Activated naive CD8-positive, alpha-beta T cell treated with anti-CD3 and anti-CD28 coated beads for 36 hours (primary cell): ENCODE data around the gene TSPAN12. TPM values are rescaled to one million over a fixed set of nuclear protein-coding genes. Genes with fewer than 3 reads are reported as not detected.
"Not testable (repeated sequence)": the region's sequence is repeated elsewhere in the genome, so short reads cannot be mapped to it uniquely, and the experiment has no call there.

ENCODE experiments used
- DNase-seq: peaks from one replicate; pipeline ENCODE4 v3.0.0; 2021
- H3K27ac Mint-ChIP-seq: one replicate; pipeline ENCODE4 v1.8.0; 2022; ENCODE audit warnings: mild to moderate bottlenecking, moderate library complexity, mixed read lengths
- H3K27me3 Mint-ChIP-seq: one replicate; pipeline ENCODE4 v1.8.0; 2022; ENCODE audit warnings: mild to moderate bottlenecking, mixed read lengths
- H3K36me3 Mint-ChIP-seq: one replicate; pipeline ENCODE4 v1.8.0; 2021; ENCODE audit warnings: mild to moderate bottlenecking, mixed read lengths
- H3K4me1 Mint-ChIP-seq: one replicate; pipeline ENCODE4 v1.8.0; 2021; ENCODE audit warnings: mixed read lengths
- H3K4me3 Mint-ChIP-seq: one replicate; pipeline ENCODE4 v1.8.0; 2022; ENCODE audit warnings: mild to moderate bottlenecking, moderate library complexity, mixed read lengths
- H3K9me3 Mint-ChIP-seq: one replicate; pipeline ENCODE4 v1.8.0; 2022; ENCODE audit warnings: mixed read lengths
- total RNA-seq, 2 experiments: library from RNA; stranded (reverse); gene quantifications; one replicate each; pipeline ENCODE4 v1.2.3, GENCODE V29; 2021

Gene TSPAN12
- total RNA-seq, 2 experiments from 2014 or later: not detected

GRCh38 chr7:120799813-120800475 is 58.0 kb downstream of the TSPAN12 start:
- no peak for DNase-seq
- H3K4me3 Mint-ChIP-seq: no peak overlapping the region
- H3K4me1 Mint-ChIP-seq: no peaks in the 10 kb centered on the region
- no peak overlapping the region for H3K27ac Mint-ChIP-seq
- H3K9me3 Mint-ChIP-seq: no peaks in the 10 kb centered on the region
- peaks cover 13% of the 10 kb centered on the region for H3K27me3 Mint-ChIP-seq
- H3K36me3 Mint-ChIP-seq: no peaks in the 10 kb centered on the region

- no peaks in the 10 kb centered on the region for H3K9me3 Mint-ChIP-seq
- H3K4me1 Mint-ChIP-seq: no peaks in the 10 kb centered on the region
- no peak overlapping the region for H3K4me3 Mint-ChIP-seq
- H3K27me3 Mint-ChIP-seq: peaks cover 16% of the 10 kb centered on the region
- H3K36me3 Mint-ChIP-seq: no peaks in the 10 kb centered on the region
- no peak for DNase-seq
- no peak overlapping the region for H3K27ac Mint-ChIP-seq
Measured at GRCh38 chr7:120799147-120799546, 58.8 kb downstream of the TSPAN12 start.

DNA sequence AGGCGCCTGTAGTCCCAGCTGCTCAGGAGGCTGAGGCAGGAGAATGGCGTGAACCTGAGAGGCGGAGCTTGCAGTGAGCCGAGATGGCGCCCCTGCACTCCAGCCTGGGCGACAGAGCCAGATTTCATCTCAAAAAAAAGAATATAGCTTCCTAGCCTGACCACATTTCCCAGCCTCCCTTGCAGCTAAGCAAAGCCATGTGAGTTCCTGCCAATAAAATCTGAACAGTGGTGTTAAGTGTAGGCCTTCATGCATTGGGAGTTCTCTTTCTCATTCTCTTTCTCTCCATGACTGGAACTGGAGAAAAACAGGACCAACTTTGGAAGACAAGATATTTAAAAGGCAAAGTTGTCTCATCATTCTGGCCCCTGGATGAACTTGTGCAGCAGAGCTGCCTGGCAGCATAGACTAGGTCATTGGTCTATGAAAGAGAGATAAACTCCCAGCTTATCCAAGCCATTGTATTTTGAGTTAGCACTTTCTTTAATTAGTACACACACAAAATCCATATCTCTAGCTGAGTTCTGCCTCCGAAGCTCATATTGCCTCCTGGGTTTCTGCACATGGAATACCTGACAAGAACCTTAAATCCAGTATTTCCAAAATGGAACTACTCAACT is 60.8 kb downstream of the TSPAN12 start:
- Mint-ChIP-seq H3K36me3 (no peaks in the 10 kb centered on the region), H3K4me1 (no peaks in the 10 kb centered on the region), H3K27ac (no peak overlapping the region), H3K9me3 (no peaks in the 10 kb centered on the region), H3K27me3 (peaks cover 12% of the 10 kb centered on the region), H3K4me3 (no peak overlapping the region)
- no peak for DNase-seq

DNA sequence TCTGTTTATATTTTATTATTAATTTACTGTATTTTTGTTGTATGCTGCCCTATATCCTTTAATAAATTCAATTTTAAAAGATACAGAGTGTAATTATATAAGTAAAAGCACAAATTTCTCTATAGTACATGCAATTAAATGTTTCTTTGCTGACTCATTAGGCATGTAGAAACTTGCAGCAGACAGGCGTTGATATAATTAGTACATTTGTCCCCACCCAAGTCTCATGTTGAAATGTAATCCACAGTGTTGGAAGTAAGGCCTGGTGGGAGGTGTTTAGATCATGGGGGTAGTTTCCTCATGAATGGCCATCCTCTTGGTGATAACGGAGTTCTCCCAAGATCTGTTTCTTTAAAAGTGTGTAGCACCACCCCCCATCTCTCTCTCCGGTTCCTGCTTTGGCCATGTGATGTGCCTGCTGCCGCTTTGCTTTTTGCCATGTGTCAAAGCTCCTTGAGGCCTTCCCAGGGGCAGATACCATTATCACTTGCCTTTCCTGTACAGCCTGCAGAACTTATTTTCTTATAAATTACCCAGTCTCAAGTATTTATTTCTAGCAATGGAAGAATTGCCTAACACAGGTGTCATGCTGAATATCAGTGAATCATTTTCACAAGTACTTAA is 63.7 kb downstream of the TSPAN12 start:
- no peak overlapping the region for H3K27ac Mint-ChIP-seq
- H3K27me3 Mint-ChIP-seq: peaks cover 5% of the 10 kb centered on the region
- no peaks in the 10 kb centered on the region for H3K36me3 Mint-ChIP-seq
- no peaks in the 10 kb centered on the region for H3K9me3 Mint-ChIP-seq
- DNase-seq: no peak
- no peak overlapping the region for H3K4me3 Mint-ChIP-seq
- no peaks in the 10 kb centered on the region for H3K4me1 Mint-ChIP-seq

- DNase-seq: no peak
- H3K9me3 Mint-ChIP-seq: no peaks in the 10 kb centered on the region
- H3K4me3 Mint-ChIP-seq: no peak overlapping the region
- H3K27ac Mint-ChIP-seq: no peak overlapping the region
- peaks cover 3% of the 10 kb centered on the region for H3K27me3 Mint-ChIP-seq
- no peaks in the 10 kb centered on the region for H3K36me3 Mint-ChIP-seq
- H3K4me1 Mint-ChIP-seq: no peaks in the 10 kb centered on the region
Measured at GRCh38 chr7:120793213-120793936, 64.6 kb downstream of the TSPAN12 start.

- Mint-ChIP-seq H3K4me3 (no peak overlapping the region), H3K4me1 (no peaks in the 10 kb centered on the region), H3K36me3 (no peaks in the 10 kb centered on the region), H3K9me3 (no peaks in the 10 kb centered on the region), H3K27me3 (peaks cover 3% of the 10 kb centered on the region), H3K27ac (no peak overlapping the region)
- DNase-seq: no peak
Measured at GRCh38 chr7:120792861-120793130, 65.1 kb downstream of the TSPAN12 start.

DNA sequence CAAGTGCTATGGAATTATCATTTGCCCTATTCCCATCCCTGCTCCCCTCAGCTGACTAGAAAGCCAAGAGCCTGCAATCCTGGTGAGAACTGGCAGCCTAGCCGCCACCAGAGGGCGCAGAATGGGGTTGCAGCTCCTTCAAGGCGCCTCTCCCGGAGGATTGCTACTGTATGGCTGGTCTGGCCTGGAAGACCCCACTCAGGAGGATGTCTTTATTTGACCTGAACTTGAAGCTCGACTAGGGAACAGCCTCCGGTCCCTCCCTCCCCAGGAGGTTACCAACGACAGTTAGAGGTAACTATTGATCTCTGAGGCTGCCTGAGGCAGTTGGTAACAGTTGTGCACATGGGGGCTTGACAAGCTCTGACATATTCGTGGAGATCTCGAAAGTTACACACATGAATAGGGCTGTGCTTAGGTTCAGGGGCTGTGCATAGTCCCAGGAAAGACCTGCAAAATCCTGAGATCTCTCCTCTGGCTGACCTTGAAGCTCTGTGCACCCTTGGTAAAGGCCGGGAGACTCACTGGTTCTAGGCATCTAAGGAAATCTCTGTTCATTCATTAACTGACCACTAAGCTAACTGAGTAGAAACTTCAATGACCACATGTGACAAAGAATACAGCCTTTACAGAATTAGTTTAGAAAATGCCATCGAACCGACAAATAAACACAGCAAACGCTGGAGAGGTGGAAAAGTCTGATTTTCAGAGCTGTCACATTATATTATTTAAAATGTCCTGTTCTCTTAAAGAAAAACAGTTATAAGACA is 65.7 kb downstream of the TSPAN12 start:
- no peak overlapping the region for H3K27ac Mint-ChIP-seq
- H3K27me3 Mint-ChIP-seq: peaks cover 3% of the 10 kb centered on the region
- no peaks in the 10 kb centered on the region for H3K9me3 Mint-ChIP-seq
- no peak overlapping the region for H3K4me3 Mint-ChIP-seq
- peak; percentile 53 for DNase-seq
- H3K36me3 Mint-ChIP-seq: no peaks in the 10 kb centered on the region
- H3K4me1 Mint-ChIP-seq: no peaks in the 10 kb centered on the region

- Mint-ChIP-seq H3K27me3 (no peaks in the 10 kb centered on the region), H3K36me3 (no peaks in the 10 kb centered on the region), H3K27ac (no peak overlapping the region), H3K4me1 (no peaks in the 10 kb centered on the region), H3K4me3 (no peak overlapping the region), H3K9me3 (no peaks in the 10 kb centered on the region)
- no peak for DNase-seq
Measured at GRCh38 chr7:120785095-120785494, 72.8 kb downstream of the TSPAN12 start.

DNA sequence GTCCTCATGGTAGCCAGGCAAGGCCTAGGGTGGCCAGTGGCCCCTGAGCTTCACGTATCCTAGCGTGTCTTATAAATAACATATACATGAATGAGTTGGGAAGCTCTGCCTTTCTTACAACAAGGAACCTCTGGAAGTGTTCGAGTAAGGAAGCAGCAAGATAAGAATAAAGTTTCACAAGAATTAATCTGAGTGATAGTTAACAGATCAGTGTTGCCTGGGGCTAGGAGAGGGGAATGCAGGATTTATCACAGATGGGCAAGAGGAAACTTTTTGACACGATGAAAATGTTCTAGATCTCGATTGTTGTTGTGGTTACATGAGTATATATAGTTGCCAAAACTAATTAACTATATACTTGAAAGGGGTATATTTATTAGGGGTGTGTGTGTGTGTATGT is 74.2 kb downstream of the TSPAN12 start:
- no peak for DNase-seq
- Mint-ChIP-seq H3K4me3 (no peak overlapping the region), H3K36me3 (no peaks in the 10 kb centered on the region), H3K4me1 (no peaks in the 10 kb centered on the region), H3K9me3 (no peaks in the 10 kb centered on the region), H3K27me3 (no peaks in the 10 kb centered on the region), H3K27ac (no peak overlapping the region)

- H3K4me3 Mint-ChIP-seq: no peak overlapping the region
- H3K27me3 Mint-ChIP-seq: no peaks in the 10 kb centered on the region
- no peak for DNase-seq
- no peaks in the 10 kb centered on the region for H3K36me3 Mint-ChIP-seq
- no peaks in the 10 kb centered on the region for H3K9me3 Mint-ChIP-seq
- no peak overlapping the region for H3K27ac Mint-ChIP-seq
- H3K4me1 Mint-ChIP-seq: no peaks in the 10 kb centered on the region
Measured at GRCh38 chr7:120783273-120783672, 74.7 kb downstream of the TSPAN12 start.

DNA sequence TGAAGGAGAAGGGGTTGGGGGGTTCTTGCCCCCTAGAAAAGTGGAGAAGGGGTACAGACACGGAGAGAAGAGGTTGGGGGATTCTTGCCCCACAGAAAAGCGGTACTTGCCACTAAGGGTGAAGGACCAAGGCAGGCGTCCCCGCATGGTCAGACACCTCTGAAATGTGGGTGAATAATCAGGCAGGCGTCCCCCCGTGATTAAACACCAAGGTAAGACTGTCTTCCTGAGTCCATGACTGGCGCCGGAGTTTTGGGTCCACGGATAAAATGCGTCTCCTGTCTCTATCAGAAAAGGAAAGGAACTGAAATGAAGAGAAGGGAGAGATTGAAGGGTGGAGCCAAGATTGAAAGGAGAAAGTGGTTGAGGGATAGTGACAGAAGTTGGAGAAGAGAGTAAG is 76.0 kb downstream of the TSPAN12 start:
- H3K27ac Mint-ChIP-seq, H3K27me3 Mint-ChIP-seq, H3K4me3 Mint-ChIP-seq, H3K9me3 Mint-ChIP-seq, DNase-seq, H3K36me3 Mint-ChIP-seq, H3K4me1 Mint-ChIP-seq: not testable (repeated sequence)

- Mint-ChIP-seq H3K4me1 (no peaks in the 10 kb centered on the region), H3K27ac (no peak overlapping the region), H3K36me3 (no peaks in the 10 kb centered on the region), H3K27me3 (no peaks in the 10 kb centered on the region), H3K9me3 (no peaks in the 10 kb centered on the region), H3K4me3 (no peak overlapping the region)
- no peak for DNase-seq
Measured at GRCh38 chr7:120780938-120781337, 77.0 kb downstream of the TSPAN12 start.

DNA sequence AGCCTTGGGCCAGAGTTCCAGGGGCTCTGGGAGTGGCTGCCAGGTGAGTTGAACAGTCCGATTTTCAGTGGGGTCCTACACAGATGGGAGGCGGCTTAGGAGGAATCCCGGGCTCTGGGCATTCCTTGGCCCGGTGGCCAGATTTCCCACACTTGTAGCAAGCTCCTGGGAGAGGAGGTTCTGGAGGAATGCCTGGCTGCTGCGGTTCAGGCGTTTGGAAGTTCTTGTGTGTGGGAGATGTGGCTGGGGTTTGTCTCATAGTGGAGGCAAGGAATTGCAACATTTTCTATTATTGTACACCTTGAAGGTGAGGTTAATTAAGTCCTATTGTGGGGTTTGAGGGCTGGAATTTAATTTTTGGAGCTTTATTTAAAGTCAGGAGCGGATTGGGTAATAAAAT is 77.5 kb downstream of the TSPAN12 start:
- H3K27me3 Mint-ChIP-seq, H3K27ac Mint-ChIP-seq, DNase-seq, H3K36me3 Mint-ChIP-seq, H3K4me1 Mint-ChIP-seq, H3K9me3 Mint-ChIP-seq, H3K4me3 Mint-ChIP-seq: not testable (repeated sequence)

GRCh38 chr7:120779078-120779477 is 78.9 kb downstream of the TSPAN12 start:
- H3K4me1 Mint-ChIP-seq, H3K27ac Mint-ChIP-seq, H3K9me3 Mint-ChIP-seq, DNase-seq, H3K36me3 Mint-ChIP-seq, H3K4me3 Mint-ChIP-seq, H3K27me3 Mint-ChIP-seq: not testable (repeated sequence)

DNA sequence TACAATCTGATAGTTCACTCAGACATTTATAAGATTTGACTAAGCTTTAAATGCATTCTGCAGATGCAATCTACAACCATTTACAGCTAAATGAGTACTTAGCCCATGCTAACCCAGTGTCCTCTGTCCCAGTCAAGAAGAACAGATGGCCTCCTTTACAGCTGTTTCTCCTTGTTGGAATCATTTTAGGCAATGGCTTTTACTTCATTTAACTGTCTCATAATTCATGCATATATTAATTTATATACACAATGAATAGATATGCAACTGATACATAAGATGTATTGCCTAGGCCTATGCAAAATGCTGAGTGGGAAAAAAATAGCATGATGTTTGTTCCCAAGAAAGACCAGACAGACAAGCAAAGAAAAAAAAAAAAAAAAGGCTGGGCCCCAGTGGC is 82.2 kb downstream of the TSPAN12 start:
- Mint-ChIP-seq H3K27me3 (peaks cover 6% of the 10 kb centered on the region), H3K27ac (no peak overlapping the region), H3K4me1 (no peaks in the 10 kb centered on the region), H3K36me3 (no peaks in the 10 kb centered on the region), H3K9me3 (no peaks in the 10 kb centered on the region), H3K4me3 (no peak overlapping the region)
- DNase-seq: no peak
